ENCODE data around the gene PPP1R14B.

Gene PPP1R14B

GRCh38 chr11:64244966-64245365 lies 1.8 kb downstream of the PPP1R14B start:
- TF ChIP-seq JUND (IDR thresholded peaks at IDR 0.05; ENCODE audit: low read depth), result no peak
- no peak for DNase-seq (ENCODE audit: low read depth in 1 of 2, low spot score in 1 of 2)
- in situ Hi-C loops (cut with HindIII; ENCODE audit: low pct_unique_long_range_greater_than_20kb, low sequenced_read_pairs), result no loop called here

GRCh38 chr11:64244107-64244506 lies 2.6 kb downstream of the PPP1R14B start:
- in situ Hi-C loops (cut with HindIII; ENCODE audit: low pct_unique_long_range_greater_than_20kb, low sequenced_read_pairs), result no loop called here
- DNase-seq (ENCODE audit: low read depth in 1 of 2, low spot score in 1 of 2), result no peak

GRCh38 chr11:64243236-64243854 lies 3.4 kb downstream of the PPP1R14B start:
- no peak for DNase-seq (ENCODE audit: low read depth in 1 of 2, low spot score in 1 of 2)
- in situ Hi-C loops (cut with HindIII; ENCODE audit: low pct_unique_long_range_greater_than_20kb, low sequenced_read_pairs), result no loop called here
- no peak for TF ChIP-seq JUND (IDR thresholded peaks at IDR 0.05; ENCODE audit: low read depth)

More at GRCh38 chr11:64244107-64244506, 2.6 kb downstream of the PPP1R14B start:
- TF ChIP-seq JUND (IDR thresholded peaks at IDR 0.05; ENCODE audit: low read depth), result no peak

GRCh38 chr11:64241491-64242374 lies 5.0 kb downstream of the PPP1R14B start:
- DNase-seq (ENCODE audit: low read depth in 1 of 2, low spot score in 1 of 2), result peak in 1 of 2 experiments; percentile 100
- in situ Hi-C loops (cut with HindIII; ENCODE audit: low pct_unique_long_range_greater_than_20kb, low sequenced_read_pairs), result no loop called here

GRCh38 chr11:64241241-64241490 lies 5.6 kb downstream of the PPP1R14B start:
- in situ Hi-C loops (cut with HindIII; ENCODE audit: low pct_unique_long_range_greater_than_20kb, low sequenced_read_pairs), result no loop called here
- no peak for TF ChIP-seq JUND (IDR thresholded peaks at IDR 0.05; ENCODE audit: low read depth)
- peak in 1 of 2 experiments; percentile 90 for DNase-seq (ENCODE audit: low read depth in 1 of 2, low spot score in 1 of 2)

More at GRCh38 chr11:64241491-64242374, 5.0 kb downstream of the PPP1R14B start:
- no peak for TF ChIP-seq JUND (IDR thresholded peaks at IDR 0.05; ENCODE audit: low read depth)

- DNase-seq (ENCODE audit: low read depth in 1 of 2, low spot score in 1 of 2), result peak; percentile 93 to 99
- TF ChIP-seq JUND (IDR thresholded peaks at IDR 0.05; ENCODE audit: low read depth), result no peak
- in situ Hi-C loops (cut with HindIII; ENCODE audit: low pct_unique_long_range_greater_than_20kb, low sequenced_read_pairs), result no loop called here
Measured at GRCh38 chr11:64240435-64241240, 6.1 kb downstream of the PPP1R14B start, which contains the start of gene FKBP2. FKBP2 (plus strand) TSS chr11:64241095; CDS start chr11:64242388, 1,293 bp downstream.

- in situ Hi-C loops (cut with HindIII; ENCODE audit: low pct_unique_long_range_greater_than_20kb, low sequenced_read_pairs), result no loop called here
- no peak for TF ChIP-seq JUND (IDR thresholded peaks at IDR 0.05; ENCODE audit: low read depth)
- no peak for DNase-seq (ENCODE audit: low read depth in 1 of 2, low spot score in 1 of 2)
Measured at GRCh38 chr11:64239662-64240434, 6.9 kb downstream of the PPP1R14B start.

- no peak for DNase-seq (ENCODE audit: low read depth in 1 of 2, low spot score in 1 of 2)
- TF ChIP-seq JUND (IDR thresholded peaks at IDR 0.05; ENCODE audit: low read depth), result no peak
- in situ Hi-C loops (cut with HindIII; ENCODE audit: low pct_unique_long_range_greater_than_20kb, low sequenced_read_pairs), result no loop called here
Measured at GRCh38 chr11:64238999-64239398, 7.7 kb downstream of the PPP1R14B start.

- TF ChIP-seq JUND (IDR thresholded peaks at IDR 0.05; ENCODE audit: low read depth), result no peak
- in situ Hi-C loops (cut with HindIII; ENCODE audit: low pct_unique_long_range_greater_than_20kb, low sequenced_read_pairs), result no loop called here
- no peak for DNase-seq (ENCODE audit: low read depth in 1 of 2, low spot score in 1 of 2)
Measured at GRCh38 chr11:64238076-64238475, 8.7 kb downstream of the PPP1R14B start.

- in situ Hi-C loops (cut with HindIII; ENCODE audit: low pct_unique_long_range_greater_than_20kb, low sequenced_read_pairs), result no loop called here
- TF ChIP-seq JUND (IDR thresholded peaks at IDR 0.05; ENCODE audit: low read depth), result no peak
- DNase-seq (ENCODE audit: low read depth in 1 of 2, low spot score in 1 of 2), result peak; percentile 81 to 99
Measured at GRCh38 chr11:64237484-64237951, 9.2 kb downstream of the PPP1R14B start.

- no peak for TF ChIP-seq JUND (IDR thresholded peaks at IDR 0.05; ENCODE audit: low read depth)
- in situ Hi-C loops (cut with HindIII; ENCODE audit: low pct_unique_long_range_greater_than_20kb, low sequenced_read_pairs), result no loop called here
- no peak for DNase-seq (ENCODE audit: low read depth in 1 of 2, low spot score in 1 of 2)
Measured at GRCh38 chr11:64235437-64236161, 11.1 kb downstream of the PPP1R14B start.
